ENCODE measurements around the gene SPARCL1. TPM values are rescaled to one million over a fixed set of nuclear protein-coding genes. Genes with fewer than 3 reads are reported as not detected.
"Not testable (repeated sequence)": the region's sequence is repeated elsewhere in the genome, so short reads cannot be mapped to it uniquely, and the experiment has no call there.

The SPARCL1 gene
- total RNA-seq, 1 experiment from 2014 or later: not detected

DNA sequence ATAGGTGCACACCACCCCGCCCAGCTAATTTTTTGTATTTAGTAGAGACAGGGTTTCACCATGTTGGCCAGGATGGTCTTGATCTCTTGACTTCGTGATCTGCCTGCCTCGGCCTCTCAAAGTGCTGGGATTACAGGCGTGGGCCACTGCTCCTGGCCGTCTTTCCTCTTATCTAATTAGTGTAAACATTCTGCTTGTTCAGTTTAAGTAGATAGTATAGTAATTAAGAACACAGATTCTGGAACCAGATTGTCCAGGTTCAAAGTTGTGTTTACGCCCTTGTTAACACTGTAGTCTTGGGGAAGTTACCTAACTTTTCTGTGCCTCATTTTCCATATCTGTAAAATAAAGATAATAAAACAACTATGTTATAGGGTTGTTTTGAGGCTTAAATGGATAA is 82.8 kb downstream of the SPARCL1 start:
- not testable (repeated sequence) for DNase-seq (ENCODE audit: low read depth)

DNA sequence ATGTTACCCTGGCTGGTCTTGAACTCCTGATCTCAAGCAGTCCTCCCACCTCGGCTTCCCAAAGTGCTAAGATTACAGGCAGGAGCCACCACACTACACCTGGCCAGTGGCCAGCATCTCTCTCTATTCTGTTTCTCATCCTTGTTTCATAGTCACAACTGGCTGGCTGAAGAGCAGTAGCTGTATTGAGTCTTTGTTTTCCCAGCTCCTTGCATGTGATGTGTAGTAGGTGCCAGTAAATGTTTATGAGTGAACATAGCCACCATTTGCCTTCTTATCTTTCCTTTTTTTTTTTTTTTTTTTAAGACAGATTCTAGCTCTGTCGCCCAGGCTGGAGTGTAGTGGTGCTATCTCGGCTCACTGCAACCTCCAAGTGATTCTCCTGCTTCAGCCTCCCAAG is 83.2 kb downstream of the SPARCL1 start:
- DNase-seq (ENCODE audit: low read depth): no peak

DNA sequence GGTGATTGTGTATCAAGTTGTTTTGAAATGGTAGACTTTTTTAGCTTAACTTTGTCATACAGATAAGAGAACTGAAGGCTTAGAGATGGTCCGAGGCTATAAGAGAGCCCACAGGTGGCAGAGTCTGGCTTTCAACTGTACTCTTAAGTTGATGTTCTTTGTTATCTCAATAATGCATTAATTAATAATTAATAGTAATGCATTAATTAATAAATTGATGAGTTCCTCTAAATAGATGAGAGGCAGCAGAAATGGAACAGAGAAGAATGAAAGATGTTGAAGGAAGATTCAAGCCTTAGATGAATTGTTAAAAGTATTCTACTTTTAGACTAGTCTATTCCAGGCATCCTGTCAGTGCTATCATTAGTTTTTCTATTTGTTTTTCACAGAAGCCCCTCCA is 84.4 kb downstream of the SPARCL1 start:
- no peak for DNase-seq (ENCODE audit: low read depth)

DNA sequence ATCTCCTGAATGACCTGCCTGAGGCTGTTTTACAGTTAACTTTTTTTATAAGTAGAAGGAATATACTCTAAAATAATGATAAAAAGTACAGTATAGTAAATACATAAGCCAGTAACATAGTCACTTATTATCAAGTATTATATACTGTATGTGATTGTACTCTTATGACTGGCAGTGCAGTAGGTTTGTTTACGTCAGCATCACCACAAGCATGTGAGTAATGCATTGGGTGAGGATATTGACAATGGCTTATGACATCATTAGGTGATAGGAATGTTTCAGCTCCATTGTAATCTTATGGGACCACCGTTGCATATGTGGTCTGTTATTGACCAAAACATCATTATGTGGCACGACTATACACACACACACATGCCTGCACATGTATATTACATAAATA is 86.3 kb downstream of the SPARCL1 start:
- DNase-seq (ENCODE audit: low read depth): no peak

DNA sequence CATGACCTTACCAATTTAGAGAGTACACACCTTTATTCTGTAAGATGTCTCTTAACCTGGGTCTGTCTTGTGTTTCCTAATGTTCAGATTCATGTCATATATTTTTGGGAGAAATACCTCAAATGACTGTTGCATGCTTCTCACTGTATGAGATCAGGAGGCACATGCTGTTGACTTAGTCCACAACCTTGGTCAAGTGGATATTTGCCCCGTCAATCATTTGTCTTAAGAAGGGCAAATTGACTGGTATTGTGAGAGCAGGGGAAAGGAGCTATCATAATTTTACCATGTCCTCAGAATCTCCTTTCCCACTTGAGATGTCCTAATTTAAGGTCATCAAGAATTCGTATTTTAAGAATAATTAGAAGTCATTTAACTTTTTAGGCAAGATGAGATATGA is 95.8 kb downstream of the SPARCL1 start:
- DNase-seq (ENCODE audit: low read depth): no peak

DNA sequence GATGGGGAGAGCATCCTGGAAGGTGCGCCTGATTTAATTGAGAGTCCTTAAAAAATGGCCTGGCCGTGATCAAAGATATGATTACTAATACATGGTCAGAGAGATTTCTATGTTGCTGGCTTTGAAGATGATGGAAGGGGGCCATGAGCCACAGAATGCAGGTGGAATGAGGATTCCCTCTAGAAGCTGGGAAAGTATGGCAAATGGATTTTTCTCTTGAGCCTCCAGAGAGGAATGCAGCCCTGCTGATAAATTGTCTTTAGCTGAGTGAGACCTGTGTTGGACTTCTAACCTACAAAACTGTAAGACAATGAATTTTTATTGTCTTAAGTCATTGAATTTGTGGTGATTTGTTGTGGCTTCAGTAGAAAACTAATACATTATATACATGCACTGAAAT is 99.1 kb downstream of the SPARCL1 start:
- no peak for DNase-seq (ENCODE audit: low read depth)

DNA sequence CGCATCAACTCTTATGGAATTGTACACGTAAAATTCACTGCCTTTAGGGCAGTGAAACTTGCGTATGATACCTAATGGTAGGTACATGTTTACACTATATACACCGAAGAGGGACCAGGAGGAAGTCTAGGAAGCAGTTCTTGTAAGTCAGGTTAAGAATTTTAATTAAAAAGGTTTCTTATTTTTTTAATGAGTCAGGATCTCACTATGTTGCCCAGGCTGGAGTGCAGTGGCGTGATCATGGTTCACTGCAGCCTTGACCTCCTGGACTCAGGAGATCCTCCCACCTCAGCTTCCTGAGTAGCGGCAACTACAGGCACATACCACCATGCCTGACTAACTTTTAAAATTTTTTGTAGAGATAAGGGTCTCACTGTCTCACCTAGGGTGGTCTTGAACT is 100.2 kb downstream of the SPARCL1 start:
- no peak for DNase-seq (ENCODE audit: low read depth)

DNA sequence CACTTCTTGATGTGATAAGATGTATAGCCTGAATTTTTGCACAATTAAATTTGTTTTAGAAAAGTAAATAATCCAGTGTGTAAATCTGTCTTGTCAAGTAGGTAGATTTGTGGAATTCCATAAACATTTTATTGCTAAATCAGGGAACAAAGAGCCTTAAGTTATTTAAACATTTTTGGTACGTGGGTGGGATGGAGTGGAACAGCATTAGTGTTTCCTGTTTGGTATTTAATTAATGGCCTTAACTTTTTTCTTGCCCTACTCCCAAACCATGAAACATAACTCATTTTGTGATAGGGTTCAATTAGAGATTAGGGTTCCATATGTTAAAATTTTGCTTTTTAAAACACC is 101.7 kb downstream of the SPARCL1 start:
- DNase-seq (ENCODE audit: low read depth): no peak

DNA sequence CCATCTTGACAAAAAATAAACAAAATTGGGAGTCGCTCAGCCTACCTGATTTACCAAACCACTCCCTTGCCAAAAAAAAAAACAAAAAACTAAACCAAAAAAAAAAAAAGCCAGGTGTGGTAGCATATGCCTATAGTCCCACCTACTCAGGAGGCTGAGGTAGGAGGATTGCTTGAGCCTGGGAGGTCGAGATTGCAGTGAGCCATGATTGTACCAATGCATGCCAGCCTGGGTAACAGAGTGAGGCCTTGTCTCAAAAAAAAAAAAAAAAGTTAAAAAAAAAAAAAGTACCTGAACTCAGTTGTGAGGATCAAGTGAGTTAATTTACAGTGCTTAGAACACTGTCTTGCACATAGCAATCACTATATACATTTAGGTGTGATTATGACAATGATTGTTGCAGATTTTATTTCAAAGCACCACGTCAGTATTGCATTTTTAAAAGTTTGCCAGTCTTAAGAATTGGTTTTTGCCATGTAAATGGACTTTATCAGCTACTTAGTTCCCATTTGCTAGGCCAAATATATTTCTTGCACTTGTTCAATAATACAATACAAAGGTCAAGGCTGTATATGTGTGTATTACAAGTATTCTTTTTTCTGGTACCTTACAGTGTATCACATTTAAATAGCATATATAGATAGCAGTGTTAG is 102.2 kb downstream of the SPARCL1 start:
- no peak for DNase-seq (ENCODE audit: low read depth)

DNA sequence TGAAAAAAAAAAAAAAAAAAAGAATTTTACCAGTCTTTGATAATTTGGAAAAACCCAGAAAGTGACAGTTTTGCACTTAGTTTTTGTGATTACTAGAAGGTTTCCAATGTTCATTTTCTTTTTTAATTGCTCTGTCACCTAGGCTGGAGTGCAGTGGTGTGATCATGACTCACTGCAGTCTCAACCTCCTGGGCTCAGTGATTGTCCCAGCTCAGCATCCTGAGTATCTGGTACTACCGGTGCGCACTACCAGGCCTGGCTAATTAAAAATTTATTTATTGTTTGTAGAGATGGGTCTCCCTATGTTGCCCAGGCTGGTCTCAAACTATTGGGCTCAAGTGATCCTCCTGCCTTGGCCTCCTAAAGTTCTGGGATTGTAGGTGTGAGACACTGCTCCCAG is 103.5 kb downstream of the SPARCL1 start:
- no peak for DNase-seq (ENCODE audit: low read depth)

DNA sequence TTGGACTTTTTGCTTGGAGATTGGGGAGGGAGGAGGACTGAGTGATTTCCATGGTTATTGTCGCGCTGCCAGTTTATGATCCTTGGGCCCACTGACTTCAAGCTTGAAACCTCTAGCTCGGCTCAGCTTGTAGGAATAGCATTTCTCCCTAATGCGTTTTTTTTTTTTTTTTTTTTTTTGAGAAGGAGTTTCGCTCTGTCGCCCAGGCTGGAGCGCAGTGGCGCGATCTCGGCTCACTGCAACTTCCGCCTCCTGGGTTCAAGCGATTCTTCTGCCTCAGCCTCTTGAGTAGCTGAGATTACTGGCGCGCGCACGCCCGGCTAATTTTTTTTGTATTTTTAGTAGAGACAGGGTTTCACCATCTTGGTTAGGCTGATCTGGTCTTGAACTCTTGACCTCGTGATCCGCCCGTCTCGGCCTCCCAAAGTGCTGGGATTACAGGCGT is 105.1 kb downstream of the SPARCL1 start:
- DNase-seq (ENCODE audit: low read depth): not testable (repeated sequence)

Other genes with a start within 250 kb of the SPARCL1 start
- gene HSD17B13, start 206.5 kb downstream of the SPARCL1 start, total RNA-seq (2014; rRNA removed; shearing (Covaris generic)): not detected in 2 replicates
- 10.9 and 13.6 TPM in 2 replicates for gene HSD17B11, start 138.2 kb downstream of the SPARCL1 start, total RNA-seq (2014; rRNA removed; shearing (Covaris generic))
- 11.0 and 14.0 TPM in 2 replicates for gene NUDT9, start 106.8 kb downstream of the SPARCL1 start, total RNA-seq (2014; rRNA removed; shearing (Covaris generic))
- gene DSPP, start 79.2 kb upstream of the SPARCL1 start, total RNA-seq (2014; rRNA removed; shearing (Covaris generic)): not detected in 2 replicates
- not detected in 2 replicates for gene DMP1, start 120.9 kb upstream of the SPARCL1 start, total RNA-seq (2014; rRNA removed; shearing (Covaris generic))

All from HT1080 (cell line).